Measurements from ENCODE around the gene ATXN2.
"Not testable (repeated sequence)": the region's sequence is repeated elsewhere in the genome, so short reads cannot be mapped to it uniquely, and the experiment has no call there.

ATXN2 gene

GRCh38 chr12:111558107-111558376, 41.1 kb downstream of the ATXN2 start:
- no peak overlapping the region for H3K27ac ChIP-seq (ENCODE audit: low read length)
- H3K9me3 ChIP-seq (ENCODE audit: insufficient read depth, low read depth, low read length): no peaks in the 10 kb centered on the region

GRCh38 chr12:111557271-111558106, 41.6 kb downstream of the ATXN2 start:
- Histone ChIP-seq H3K27ac (ENCODE audit: low read length) (no peak overlapping the region), H3K4me3 (ENCODE audit: low read length) (no peak overlapping the region), H3K36me3 (ENCODE audit: insufficient read depth, low read depth, low read length) (no peaks in the 10 kb centered on the region), H3K4me1 (ENCODE audit: insufficient read depth, low read length) (peaks cover 11% of the 10 kb centered on the region; the same call in 1 of the 2 replicates), H3K27me3 (ENCODE audit: insufficient read depth, low read length) (no peaks in the 10 kb centered on the region), H3K9ac (ENCODE audit: low read depth, low read length) (no peak overlapping the region), H3K9me3 (ENCODE audit: insufficient read depth, low read depth, low read length) (no peaks in the 10 kb centered on the region)

More at GRCh38 chr12:111558107-111558376, 41.1 kb downstream of the ATXN2 start:
- no peaks in the 10 kb centered on the region for H3K36me3 ChIP-seq (ENCODE audit: insufficient read depth, low read depth, low read length)
- no peak overlapping the region for H3K4me3 ChIP-seq (ENCODE audit: low read length)
- H3K9ac ChIP-seq (ENCODE audit: low read depth, low read length): no peak overlapping the region
- no peaks in the 10 kb centered on the region for H3K27me3 ChIP-seq (ENCODE audit: insufficient read depth, low read length)
- H3K4me1 ChIP-seq (ENCODE audit: insufficient read depth, low read length): peaks cover 8% of the 10 kb centered on the region; the same call in 1 of the 2 replicates

- Histone ChIP-seq H3K9ac (ENCODE audit: low read depth, low read length) (no peak overlapping the region), H3K4me1 (ENCODE audit: insufficient read depth, low read length) (peaks cover 11% of the 10 kb centered on the region; the same call in 1 of the 2 replicates), H3K27me3 (ENCODE audit: insufficient read depth, low read length) (no peaks in the 10 kb centered on the region), H3K36me3 (ENCODE audit: insufficient read depth, low read depth, low read length) (peaks cover 5% of the 10 kb centered on the region; the same call in 1 of the 2 replicates), H3K4me3 (ENCODE audit: low read length) (no peak overlapping the region), H3K9me3 (ENCODE audit: insufficient read depth, low read depth, low read length) (no peaks in the 10 kb centered on the region), H3K27ac (ENCODE audit: low read length) (no peak overlapping the region)
These were observed 42.4 kb downstream of the ATXN2 start for GRCh38 chr12:111556676-111557075.

DNA sequence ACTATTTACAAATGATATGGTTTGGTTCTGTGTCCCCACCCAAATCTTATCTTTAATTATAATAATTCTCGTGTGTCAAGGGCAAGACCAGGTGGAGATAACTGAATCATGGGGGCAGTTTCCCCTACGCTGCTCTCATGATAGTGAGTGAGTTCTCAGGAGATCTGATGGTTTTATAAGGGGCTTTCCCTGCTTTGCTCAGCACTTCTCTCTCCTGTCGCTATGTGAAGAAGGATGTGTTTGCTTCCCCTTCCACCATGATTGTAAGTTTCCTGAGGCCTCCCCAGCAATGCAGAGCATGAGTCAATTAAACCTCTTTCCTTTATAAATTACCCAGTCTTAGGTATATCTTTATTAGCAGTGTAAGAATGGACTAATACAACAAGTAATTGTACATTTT, 43.8 kb downstream of the ATXN2 start:
- not testable (repeated sequence) for H3K27ac ChIP-seq (ENCODE audit: low read length); H3K9me3 ChIP-seq (ENCODE audit: insufficient read depth, low read depth, low read length); H3K27me3 ChIP-seq (ENCODE audit: insufficient read depth, low read length); H3K4me3 ChIP-seq (ENCODE audit: low read length); H3K9ac ChIP-seq (ENCODE audit: low read depth, low read length)
- Histone ChIP-seq H3K36me3 (ENCODE audit: insufficient read depth, low read depth, low read length) (peaks cover 14% of the 10 kb centered on the region; the same call in 1 of the 2 replicates), H3K4me1 (ENCODE audit: insufficient read depth, low read length) (peaks cover 11% of the 10 kb centered on the region; the same call in 1 of the 2 replicates)

GRCh38 chr12:111546758-111547383, 52.2 kb downstream of the ATXN2 start:
- Histone ChIP-seq H3K27ac (ENCODE audit: low read length) (no peak overlapping the region), H3K9me3 (ENCODE audit: insufficient read depth, low read depth, low read length) (no peaks in the 10 kb centered on the region), H3K27me3 (ENCODE audit: insufficient read depth, low read length) (no peaks in the 10 kb centered on the region), H3K36me3 (ENCODE audit: insufficient read depth, low read depth, low read length) (peaks cover 78% of the 10 kb centered on the region), H3K4me1 (ENCODE audit: insufficient read depth, low read length) (no peaks in the 10 kb centered on the region), H3K4me3 (ENCODE audit: low read length) (no peak overlapping the region), H3K9ac (ENCODE audit: low read depth, low read length) (no peak overlapping the region)

GRCh38 chr12:111546171-111546570, 52.9 kb downstream of the ATXN2 start:
- Histone ChIP-seq H3K27ac (ENCODE audit: low read length) (no peak overlapping the region), H3K36me3 (ENCODE audit: insufficient read depth, low read depth, low read length) (peaks cover 73% of the 10 kb centered on the region)

DNA sequence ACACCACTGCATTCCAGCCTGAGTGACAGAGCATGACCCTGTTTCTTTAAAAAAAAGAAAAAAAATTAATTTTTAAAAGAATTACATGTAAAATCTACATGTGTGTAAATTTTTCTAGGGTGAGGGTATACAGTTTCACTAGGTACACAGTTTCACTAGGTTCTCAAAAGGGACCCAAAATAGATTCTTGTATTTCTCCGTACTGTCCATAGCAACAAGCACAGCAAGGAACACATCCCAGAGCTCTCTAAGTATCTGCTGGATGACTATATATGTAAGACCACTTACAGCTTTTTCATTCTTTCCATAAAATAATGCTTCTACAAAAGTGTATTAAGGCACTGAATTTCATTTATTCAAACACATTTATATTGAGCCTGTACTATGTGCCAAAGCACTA, 55.1 kb downstream of the ATXN2 start:
- Histone ChIP-seq H3K27me3 (ENCODE audit: insufficient read depth, low read length) (no peaks in the 10 kb centered on the region), H3K9me3 (ENCODE audit: insufficient read depth, low read depth, low read length) (no peaks in the 10 kb centered on the region), H3K9ac (ENCODE audit: low read depth, low read length) (no peak overlapping the region), H3K36me3 (ENCODE audit: insufficient read depth, low read depth, low read length) (peaks cover 64% of the 10 kb centered on the region), H3K4me1 (ENCODE audit: insufficient read depth, low read length) (no peaks in the 10 kb centered on the region), H3K4me3 (ENCODE audit: low read length) (no peak overlapping the region), H3K27ac (ENCODE audit: low read length) (no peak overlapping the region)

More at GRCh38 chr12:111546171-111546570, 52.9 kb downstream of the ATXN2 start:
- Histone ChIP-seq H3K9ac (ENCODE audit: low read depth, low read length) (no peak overlapping the region), H3K27me3 (ENCODE audit: insufficient read depth, low read length) (no peaks in the 10 kb centered on the region), H3K4me3 (ENCODE audit: low read length) (no peak overlapping the region), H3K4me1 (ENCODE audit: insufficient read depth, low read length) (no peaks in the 10 kb centered on the region), H3K9me3 (ENCODE audit: insufficient read depth, low read depth, low read length) (no peaks in the 10 kb centered on the region)

DNA sequence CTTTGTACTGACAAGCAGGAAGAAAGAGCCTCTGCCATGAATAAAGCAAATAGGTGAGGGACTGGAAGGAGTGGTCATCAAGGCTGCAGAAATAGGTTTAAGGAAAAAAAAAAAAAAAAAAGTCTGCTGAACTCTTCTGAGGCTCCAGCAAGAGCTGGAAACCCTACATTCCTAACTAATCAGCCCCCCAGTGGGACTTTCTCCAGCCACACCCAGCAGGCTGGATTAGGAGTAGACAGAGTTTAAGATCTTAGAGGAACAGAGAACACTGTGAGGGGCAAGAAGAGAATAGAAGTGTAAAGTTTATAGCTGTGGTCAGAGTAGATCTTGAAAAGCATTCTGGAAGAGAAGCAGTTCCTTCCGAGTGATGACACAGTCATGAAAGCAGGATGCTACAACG, 66.4 kb downstream of the ATXN2 start:
- no peak overlapping the region for H3K27ac ChIP-seq (ENCODE audit: low read length)
- H3K9me3 ChIP-seq (ENCODE audit: insufficient read depth, low read depth, low read length): no peaks in the 10 kb centered on the region
- H3K4me3 ChIP-seq (ENCODE audit: low read length): no peak overlapping the region
- H3K36me3 ChIP-seq (ENCODE audit: insufficient read depth, low read depth, low read length): peaks cover 14% of the 10 kb centered on the region
- no peak overlapping the region for H3K9ac ChIP-seq (ENCODE audit: low read depth, low read length)
- H3K4me1 ChIP-seq (ENCODE audit: insufficient read depth, low read length): no peaks in the 10 kb centered on the region
- H3K27me3 ChIP-seq (ENCODE audit: insufficient read depth, low read length): no peaks in the 10 kb centered on the region

- H3K27ac ChIP-seq (ENCODE audit: low read length): no peak overlapping the region
- no peak overlapping the region for H3K4me3 ChIP-seq (ENCODE audit: low read length)
- H3K4me1 ChIP-seq (ENCODE audit: insufficient read depth, low read length): no peaks in the 10 kb centered on the region
- no peaks in the 10 kb centered on the region for H3K9me3 ChIP-seq (ENCODE audit: insufficient read depth, low read depth, low read length)
- H3K36me3 ChIP-seq (ENCODE audit: insufficient read depth, low read depth, low read length): peaks cover 29% of the 10 kb centered on the region
- no peaks in the 10 kb centered on the region for H3K27me3 ChIP-seq (ENCODE audit: insufficient read depth, low read length)
- H3K9ac ChIP-seq (ENCODE audit: low read depth, low read length): no peak overlapping the region
These were observed 69.4 kb downstream of the ATXN2 start for GRCh38 chr12:111529424-111530368.

DNA sequence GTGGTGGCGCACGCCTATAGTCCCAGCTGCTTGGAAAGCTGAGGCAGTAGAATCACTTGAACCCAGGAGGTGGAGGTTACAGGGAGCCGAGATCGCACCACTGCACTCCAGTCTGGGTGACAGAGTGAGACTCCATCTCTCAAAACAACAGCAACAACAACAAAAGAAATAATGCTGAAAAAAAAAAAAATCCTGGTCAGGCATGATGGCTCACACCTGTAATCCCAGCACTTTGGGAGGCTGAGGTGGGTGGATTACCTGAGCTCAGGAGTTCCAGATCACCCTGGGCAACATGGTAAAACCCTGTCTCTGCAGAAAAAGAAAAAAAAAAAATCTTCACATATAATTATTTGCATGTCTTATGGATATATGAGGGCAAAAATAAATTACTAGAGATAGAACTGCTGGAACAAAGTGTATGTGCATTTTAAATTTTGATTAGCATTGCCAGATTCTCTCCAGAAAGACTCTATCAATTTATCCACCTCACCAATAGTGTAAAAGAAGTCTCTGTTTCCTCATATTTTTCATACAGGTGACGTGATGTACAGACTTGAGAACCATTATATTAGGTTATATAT, 75.4 kb downstream of the ATXN2 start:
- H3K36me3 ChIP-seq (ENCODE audit: insufficient read depth, low read depth, low read length): peaks cover 77% of the 10 kb centered on the region
- H3K9ac ChIP-seq (ENCODE audit: low read depth, low read length): no peak overlapping the region
- H3K27ac ChIP-seq (ENCODE audit: low read length): no peak overlapping the region
- no peaks in the 10 kb centered on the region for H3K9me3 ChIP-seq (ENCODE audit: insufficient read depth, low read depth, low read length)
- H3K4me1 ChIP-seq (ENCODE audit: insufficient read depth, low read length): no peaks in the 10 kb centered on the region
- no peaks in the 10 kb centered on the region for H3K27me3 ChIP-seq (ENCODE audit: insufficient read depth, low read length)
- H3K4me3 ChIP-seq (ENCODE audit: low read length): no peak overlapping the region

DNA sequence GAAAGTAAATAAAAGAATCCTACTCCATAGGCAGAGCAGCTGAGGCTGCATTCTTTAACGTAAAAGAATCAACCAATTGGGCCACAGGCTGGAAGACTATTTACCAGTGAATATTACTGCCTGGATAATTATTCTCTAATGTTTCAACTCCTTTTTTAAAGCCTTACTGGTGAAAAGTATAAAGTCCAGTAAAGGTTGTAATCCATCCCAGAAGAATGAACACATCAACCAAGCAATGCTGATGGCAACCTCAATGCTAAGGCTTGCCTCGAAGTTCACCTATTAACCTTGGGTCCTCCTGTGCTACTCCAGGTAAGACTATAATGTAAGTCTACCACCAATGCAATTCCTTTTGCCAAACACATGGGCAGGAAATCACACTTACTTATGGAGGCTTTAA, 77.3 kb downstream of the ATXN2 start:
- no peak overlapping the region for H3K27ac ChIP-seq (ENCODE audit: low read length)
- peaks cover 86% of the 10 kb centered on the region for H3K36me3 ChIP-seq (ENCODE audit: insufficient read depth, low read depth, low read length)
- H3K9me3 ChIP-seq (ENCODE audit: insufficient read depth, low read depth, low read length): no peaks in the 10 kb centered on the region
- H3K9ac ChIP-seq (ENCODE audit: low read depth, low read length): no peak overlapping the region
- no peaks in the 10 kb centered on the region for H3K27me3 ChIP-seq (ENCODE audit: insufficient read depth, low read length)
- no peaks in the 10 kb centered on the region for H3K4me1 ChIP-seq (ENCODE audit: insufficient read depth, low read length)
- H3K4me3 ChIP-seq (ENCODE audit: low read length): no peak overlapping the region

All from iPS-20b (cell line).